Effector memory CD4-positive, alpha-beta T cell (primary cell): ENCODE measurements around the gene DAPK2.

ENCODE experiments used
- DNase-seq, 3 donors: peaks; one replicate each; pipeline ENCODE4 v3.0.0-alpha.2; 2020
- H3K27ac ChIP-seq: 2 replicates; pipeline ENCODE4 v1.7.0; 2013; ENCODE audit warnings: mild to moderate bottlenecking, low read length, moderate library complexity; ENCODE audit not compliant: insufficient read depth, poor library complexity, severe bottlenecking
- H3K27me3 ChIP-seq: replicated peaks from 2 replicates; pipeline ENCODE4 v1.7.0; 2013; ENCODE audit warnings: mild to moderate bottlenecking, low read length; ENCODE audit not compliant: insufficient read depth, control insufficient read depth, poor library complexity, severe bottlenecking
- H3K36me3 ChIP-seq: 2 replicates; pipeline ENCODE4 v1.7.0; 2013; ENCODE audit warnings: mild to moderate bottlenecking, low read length, moderate library complexity; ENCODE audit not compliant: control insufficient read depth, insufficient read depth
- H3K4me1 ChIP-seq: 2 replicates; pipeline ENCODE4 v1.7.0; 2013; ENCODE audit warnings: low read length, mild to moderate bottlenecking; ENCODE audit not compliant: control insufficient read depth, insufficient read depth, poor library complexity, severe bottlenecking
- H3K4me3 ChIP-seq: 2 replicates; pipeline ENCODE4 v1.7.0; 2013; ENCODE audit warnings: low read length, low read depth, mild to moderate bottlenecking; ENCODE audit not compliant: insufficient read depth, poor library complexity, severe bottlenecking
- H3K9me3 ChIP-seq: 2 replicates; pipeline ENCODE4 v1.7.0; 2013; ENCODE audit warnings: mild to moderate bottlenecking, low read length, moderate library complexity; ENCODE audit not compliant: control insufficient read depth

The DAPK2 gene

GRCh38 chr15:64000183-64000951, 45.9 kb downstream of the DAPK2 start:
- H3K27ac ChIP-seq, result no peak overlapping the region
- DNase-seq, result no peak
- H3K4me1 ChIP-seq, result peaks cover 10% of the 10 kb centered on the region
- H3K4me3 ChIP-seq, result no peak overlapping the region
- H3K36me3 ChIP-seq, result no peaks in the 10 kb centered on the region
- no peaks in the 10 kb centered on the region for H3K27me3 ChIP-seq
- no peaks in the 10 kb centered on the region for H3K9me3 ChIP-seq

DNA sequence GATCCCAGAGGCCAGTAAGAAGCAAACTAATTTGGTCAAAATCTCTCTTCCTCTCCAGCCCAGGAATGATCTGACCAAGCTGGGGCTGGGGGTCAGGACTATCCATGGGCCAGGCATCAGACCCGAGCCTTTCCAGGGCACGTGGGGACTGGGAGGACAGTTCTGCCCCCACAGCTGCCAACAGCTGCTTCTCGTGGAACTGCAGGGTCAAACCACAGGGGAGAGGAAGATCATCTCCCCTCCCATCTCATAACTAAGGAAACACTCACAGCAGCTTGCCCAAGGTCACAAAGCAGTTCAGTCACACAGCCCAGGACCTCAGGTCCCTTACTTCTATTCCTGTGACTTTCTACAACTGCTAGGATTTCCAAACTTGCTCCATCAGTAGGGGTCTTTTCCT, 47.1 kb downstream of the DAPK2 start:
- H3K4me3 ChIP-seq, result no peak overlapping the region
- DNase-seq, result no peak
- no peaks in the 10 kb centered on the region for H3K36me3 ChIP-seq
- H3K27ac ChIP-seq, result no peak overlapping the region
- no peaks in the 10 kb centered on the region for H3K9me3 ChIP-seq
- no peaks in the 10 kb centered on the region for H3K27me3 ChIP-seq
- H3K4me1 ChIP-seq, result peaks cover 10% of the 10 kb centered on the region

DNA sequence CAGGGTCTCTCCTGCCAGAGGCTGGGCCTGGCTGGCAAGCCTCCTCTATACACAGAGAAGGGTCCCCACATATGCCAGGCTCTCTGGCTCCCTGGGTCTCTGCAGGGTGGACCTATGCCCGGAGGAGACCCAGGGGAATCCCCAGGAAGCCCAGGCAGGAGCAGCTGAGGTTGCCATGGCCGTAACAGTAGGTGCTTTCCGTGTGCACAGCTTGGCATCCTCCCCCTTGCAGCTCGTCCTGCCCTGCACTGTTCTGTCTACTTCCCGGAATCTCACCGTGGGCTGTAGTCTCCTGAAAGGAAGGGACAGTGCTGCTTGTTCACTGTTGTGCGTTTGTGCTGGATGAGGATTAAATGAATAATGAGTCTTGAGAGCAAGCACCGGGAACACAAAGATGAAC, 47.8 kb downstream of the DAPK2 start:
- no peak for DNase-seq
- Histone ChIP-seq H3K27ac (no peak overlapping the region), H3K9me3 (no peaks in the 10 kb centered on the region), H3K27me3 (no peaks in the 10 kb centered on the region), H3K4me1 (peaks cover 10% of the 10 kb centered on the region), H3K36me3 (no peaks in the 10 kb centered on the region), H3K4me3 (no peak overlapping the region)

GRCh38 chr15:63997715-63998442, 48.4 kb downstream of the DAPK2 start:
- no peak for DNase-seq
- no peaks in the 10 kb centered on the region for H3K36me3 ChIP-seq
- H3K27ac ChIP-seq, result no peak overlapping the region
- H3K4me3 ChIP-seq, result no peak overlapping the region
- H3K4me1 ChIP-seq, result peaks cover 10% of the 10 kb centered on the region
- H3K9me3 ChIP-seq, result no peaks in the 10 kb centered on the region
- no peaks in the 10 kb centered on the region for H3K27me3 ChIP-seq

GRCh38 chr15:63996794-63997357, 49.4 kb downstream of the DAPK2 start:
- Histone ChIP-seq H3K4me1 (peaks cover 10% of the 10 kb centered on the region), H3K27me3 (no peaks in the 10 kb centered on the region), H3K27ac (no peak overlapping the region), H3K4me3 (no peak overlapping the region), H3K9me3 (no peaks in the 10 kb centered on the region), H3K36me3 (no peaks in the 10 kb centered on the region)
- DNase-seq, result no peak

- H3K36me3 ChIP-seq, result no peaks in the 10 kb centered on the region
- peaks cover 10% of the 10 kb centered on the region for H3K4me1 ChIP-seq
- no peaks in the 10 kb centered on the region for H3K9me3 ChIP-seq
- no peaks in the 10 kb centered on the region for H3K27me3 ChIP-seq
- DNase-seq, result no peak
- H3K27ac ChIP-seq, result no peak overlapping the region
- H3K4me3 ChIP-seq, result no peak overlapping the region
These were observed 50.5 kb downstream of the DAPK2 start for GRCh38 chr15:63995789-63996188.

GRCh38 chr15:63994073-63994600, 52.1 kb downstream of the DAPK2 start:
- H3K4me3 ChIP-seq, result no peak overlapping the region
- no peak overlapping the region for H3K27ac ChIP-seq
- no peak for DNase-seq
- H3K9me3 ChIP-seq, result no peaks in the 10 kb centered on the region
- peaks cover 10% of the 10 kb centered on the region for H3K4me1 ChIP-seq
- no peaks in the 10 kb centered on the region for H3K27me3 ChIP-seq
- no peaks in the 10 kb centered on the region for H3K36me3 ChIP-seq

- no peak for DNase-seq
- no peak overlapping the region for H3K27ac ChIP-seq
- no peaks in the 10 kb centered on the region for H3K4me1 ChIP-seq
- H3K4me3 ChIP-seq, result no peak overlapping the region
- H3K9me3 ChIP-seq, result no peaks in the 10 kb centered on the region
- no peaks in the 10 kb centered on the region for H3K36me3 ChIP-seq
- no peaks in the 10 kb centered on the region for H3K27me3 ChIP-seq
These were observed 54.0 kb downstream of the DAPK2 start for GRCh38 chr15:63992300-63992699.

DNA sequence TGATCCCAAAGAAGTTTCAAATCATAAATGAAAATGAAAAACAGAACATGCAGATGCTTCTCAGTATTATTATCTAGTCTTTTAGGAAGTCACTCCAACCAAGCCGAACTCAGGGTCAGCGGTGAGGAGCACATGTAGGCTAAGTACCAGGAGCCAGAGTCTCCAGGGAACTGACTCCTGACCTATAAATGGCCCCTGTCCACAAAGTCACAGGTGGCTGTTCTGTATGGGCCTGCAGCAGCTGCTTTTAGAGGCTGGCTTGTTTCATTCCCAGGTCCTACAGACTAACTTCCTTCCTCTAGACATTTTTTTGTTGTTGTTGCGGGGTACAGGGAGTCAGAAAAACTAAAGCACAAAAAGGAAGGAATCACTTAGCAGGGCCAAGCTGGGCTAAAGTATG, 54.6 kb downstream of the DAPK2 start:
- H3K4me1 ChIP-seq, result no peaks in the 10 kb centered on the region
- H3K4me3 ChIP-seq, result no peak overlapping the region
- no peaks in the 10 kb centered on the region for H3K36me3 ChIP-seq
- DNase-seq, result no peak
- no peaks in the 10 kb centered on the region for H3K27me3 ChIP-seq
- H3K9me3 ChIP-seq, result no peaks in the 10 kb centered on the region
- no peak overlapping the region for H3K27ac ChIP-seq

DNA sequence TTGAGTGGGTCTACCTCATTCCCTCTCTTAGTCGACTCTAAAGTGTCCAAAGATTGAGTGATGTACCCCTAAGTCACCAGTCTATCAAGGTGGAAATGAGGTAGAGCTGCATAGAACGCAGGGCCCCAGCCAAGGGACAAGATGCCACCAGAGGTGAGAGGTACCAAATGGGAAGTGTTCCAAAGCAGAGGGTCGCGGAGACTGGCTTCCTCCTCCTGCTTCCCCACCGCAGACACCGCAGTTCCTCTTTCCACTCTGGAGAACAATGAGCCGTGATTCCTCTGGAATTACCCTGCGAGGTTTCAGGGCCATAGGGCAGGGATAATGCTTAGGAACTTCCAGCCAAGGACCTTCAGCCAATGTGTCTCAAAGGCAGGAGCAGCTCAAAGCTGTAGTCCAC, 55.8 kb downstream of the DAPK2 start:
- no peaks in the 10 kb centered on the region for H3K9me3 ChIP-seq
- H3K27ac ChIP-seq, result no peak overlapping the region
- H3K36me3 ChIP-seq, result no peaks in the 10 kb centered on the region
- no peaks in the 10 kb centered on the region for H3K27me3 ChIP-seq
- DNase-seq, result no peak
- no peaks in the 10 kb centered on the region for H3K4me1 ChIP-seq
- H3K4me3 ChIP-seq, result no peak overlapping the region
